ENCODE measurements around the gene TLE3. TPM values are rescaled to one million over a fixed set of nuclear protein-coding genes. Genes with fewer than 3 reads are reported as not detected.

TLE3 gene
- total RNA-seq, 1 donor from 2014 or later, result 89.2 TPM

DNA sequence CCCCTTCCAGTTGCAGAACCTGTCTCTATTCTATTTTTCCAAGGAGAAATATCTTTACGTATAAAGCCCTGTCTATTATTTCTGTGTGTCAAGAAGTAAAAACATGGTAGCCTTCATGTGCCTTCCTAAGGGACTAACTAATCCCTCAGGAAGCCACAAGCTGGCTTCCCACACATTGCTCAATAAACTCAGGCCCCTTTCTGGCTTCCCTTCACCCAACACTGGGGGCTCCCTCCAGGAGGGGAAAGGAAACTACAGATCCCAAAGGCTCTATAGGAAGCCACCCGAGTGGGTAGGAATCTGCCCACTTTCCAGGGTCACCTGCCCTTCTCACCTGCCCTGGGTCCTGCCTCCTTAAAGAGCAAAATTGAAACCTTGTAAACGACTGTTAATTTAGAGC lies 4.6 kb downstream of the TLE3 start:
- Mint-ChIP-seq H3K4me3 (ENCODE audit: unreplicated experiment) (peak overlapping the region; percentile 84), H3K27me3 (ENCODE audit: unreplicated experiment) (peaks cover 16% of the 10 kb centered on the region), H3K36me3 (ENCODE audit: unreplicated experiment) (no peaks in the 10 kb centered on the region), H3K9me3 (ENCODE audit: unreplicated experiment) (peaks cover 13% of the 10 kb centered on the region), H3K27ac (ENCODE audit: unreplicated experiment) (no peak overlapping the region), H3K4me1 (ENCODE audit: low read depth, unreplicated experiment) (peaks cover 58% of the 10 kb centered on the region)
- TF ChIP-seq, protein P1, sequence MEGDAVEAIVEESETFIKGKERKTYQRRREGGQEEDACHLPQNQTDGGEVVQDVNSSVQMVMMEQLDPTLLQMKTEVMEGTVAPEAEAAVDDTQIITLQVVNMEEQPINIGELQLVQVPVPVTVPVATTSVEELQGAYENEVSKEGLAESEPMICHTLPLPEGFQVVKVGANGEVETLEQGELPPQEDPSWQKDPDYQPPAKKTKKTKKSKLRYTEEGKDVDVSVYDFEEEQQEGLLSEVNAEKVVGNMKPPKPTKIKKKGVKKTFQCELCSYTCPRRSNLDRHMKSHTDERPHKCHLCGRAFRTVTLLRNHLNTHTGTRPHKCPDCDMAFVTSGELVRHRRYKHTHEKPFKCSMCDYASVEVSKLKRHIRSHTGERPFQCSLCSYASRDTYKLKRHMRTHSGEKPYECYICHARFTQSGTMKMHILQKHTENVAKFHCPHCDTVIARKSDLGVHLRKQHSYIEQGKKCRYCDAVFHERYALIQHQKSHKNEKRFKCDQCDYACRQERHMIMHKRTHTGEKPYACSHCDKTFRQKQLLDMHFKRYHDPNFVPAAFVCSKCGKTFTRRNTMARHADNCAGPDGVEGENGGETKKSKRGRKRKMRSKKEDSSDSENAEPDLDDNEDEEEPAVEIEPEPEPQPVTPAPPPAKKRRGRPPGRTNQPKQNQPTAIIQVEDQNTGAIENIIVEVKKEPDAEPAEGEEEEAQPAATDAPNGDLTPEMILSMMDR (IDR thresholded peaks at IDR 0.05; ENCODE audit: partially characterized antibody, unreplicated experiment), result no peak
- no peak for DNase-seq

DNA sequence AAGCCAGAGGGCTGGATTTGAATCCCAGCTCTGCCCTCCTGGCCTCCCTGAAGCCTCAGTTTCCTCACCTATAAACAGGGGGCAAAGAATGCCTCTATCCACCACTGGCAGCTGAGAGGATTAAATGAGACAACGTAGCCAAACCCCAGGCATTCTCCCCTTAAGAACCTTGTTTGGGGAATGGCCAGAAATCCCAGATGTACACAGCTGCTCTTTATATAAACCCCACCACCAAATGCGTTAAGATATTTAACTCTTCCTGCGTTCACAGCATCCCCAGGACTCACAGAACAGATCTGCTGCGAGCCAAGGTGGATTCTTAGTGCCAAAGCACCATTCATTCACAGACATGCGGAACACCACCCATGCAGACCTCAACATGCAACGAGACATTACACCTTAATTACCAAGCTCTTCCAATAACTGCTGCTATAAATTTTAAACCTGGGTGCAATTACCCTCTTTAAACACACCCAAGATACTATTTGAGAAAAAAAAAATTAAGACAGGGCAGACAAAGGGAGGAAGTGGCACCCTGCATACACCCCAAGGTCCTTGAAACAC lies 5.2 kb downstream of the TLE3 start:
- no peak for DNase-seq
- Mint-ChIP-seq H3K4me1 (ENCODE audit: low read depth, unreplicated experiment) (peaks cover 61% of the 10 kb centered on the region), H3K9me3 (ENCODE audit: unreplicated experiment) (peaks cover 9% of the 10 kb centered on the region), H3K4me3 (ENCODE audit: unreplicated experiment) (peak overlapping the region; percentile 84), H3K27me3 (ENCODE audit: unreplicated experiment) (peaks cover 12% of the 10 kb centered on the region), H3K27ac (ENCODE audit: unreplicated experiment) (peak overlapping the region; percentile 79), H3K36me3 (ENCODE audit: unreplicated experiment) (no peaks in the 10 kb centered on the region)
- TF ChIP-seq, protein P1 (IDR thresholded peaks at IDR 0.05; ENCODE audit: partially characterized antibody, unreplicated experiment), result no peak

DNA sequence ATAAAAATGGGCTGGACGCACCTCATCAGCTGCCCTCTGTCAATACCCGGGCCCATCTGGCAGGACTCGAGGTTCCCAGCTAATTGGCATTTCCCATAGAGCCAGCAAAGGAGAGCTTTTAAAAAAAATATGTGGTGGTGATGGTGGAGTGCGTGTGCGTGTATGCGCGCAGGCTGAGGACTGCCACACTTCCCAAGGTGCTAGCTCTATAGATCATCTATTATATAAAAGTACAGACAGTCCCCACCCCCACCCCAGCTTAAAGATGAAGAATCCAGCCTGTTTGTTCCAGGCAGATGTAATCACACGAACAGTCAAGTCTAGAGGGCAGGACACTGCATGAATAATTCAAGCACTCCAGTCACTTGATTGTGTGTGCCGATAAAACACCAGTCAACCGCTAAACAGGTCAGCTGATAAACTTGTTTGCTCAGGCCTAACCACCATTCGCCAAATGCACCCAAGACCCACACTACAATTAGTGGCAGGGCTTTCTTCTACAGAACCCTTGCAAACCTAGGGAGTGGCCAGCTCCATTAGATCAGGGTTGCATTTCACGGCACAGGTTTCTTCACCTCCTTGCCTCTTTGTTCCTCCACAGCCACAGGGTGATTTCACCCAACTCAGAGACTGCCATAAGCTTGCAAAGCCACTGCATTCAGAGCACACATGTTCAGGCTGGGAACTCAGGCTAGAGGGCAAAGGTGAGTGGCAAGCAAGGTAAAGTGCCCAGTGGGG lies 5.8 kb downstream of the TLE3 start:
- Mint-ChIP-seq H3K36me3 (ENCODE audit: unreplicated experiment) (no peaks in the 10 kb centered on the region), H3K4me1 (ENCODE audit: low read depth, unreplicated experiment) (peaks cover 65% of the 10 kb centered on the region), H3K9me3 (ENCODE audit: unreplicated experiment) (peaks cover 9% of the 10 kb centered on the region), H3K27ac (ENCODE audit: unreplicated experiment) (peak overlapping the region; percentile 79), H3K27me3 (ENCODE audit: unreplicated experiment) (peaks cover 10% of the 10 kb centered on the region), H3K4me3 (ENCODE audit: unreplicated experiment) (peak overlapping the region; percentile 84)
- TF ChIP-seq, protein P1 (IDR thresholded peaks at IDR 0.05; ENCODE audit: partially characterized antibody, unreplicated experiment), result no peak
- peak; percentile 64 for DNase-seq

DNA sequence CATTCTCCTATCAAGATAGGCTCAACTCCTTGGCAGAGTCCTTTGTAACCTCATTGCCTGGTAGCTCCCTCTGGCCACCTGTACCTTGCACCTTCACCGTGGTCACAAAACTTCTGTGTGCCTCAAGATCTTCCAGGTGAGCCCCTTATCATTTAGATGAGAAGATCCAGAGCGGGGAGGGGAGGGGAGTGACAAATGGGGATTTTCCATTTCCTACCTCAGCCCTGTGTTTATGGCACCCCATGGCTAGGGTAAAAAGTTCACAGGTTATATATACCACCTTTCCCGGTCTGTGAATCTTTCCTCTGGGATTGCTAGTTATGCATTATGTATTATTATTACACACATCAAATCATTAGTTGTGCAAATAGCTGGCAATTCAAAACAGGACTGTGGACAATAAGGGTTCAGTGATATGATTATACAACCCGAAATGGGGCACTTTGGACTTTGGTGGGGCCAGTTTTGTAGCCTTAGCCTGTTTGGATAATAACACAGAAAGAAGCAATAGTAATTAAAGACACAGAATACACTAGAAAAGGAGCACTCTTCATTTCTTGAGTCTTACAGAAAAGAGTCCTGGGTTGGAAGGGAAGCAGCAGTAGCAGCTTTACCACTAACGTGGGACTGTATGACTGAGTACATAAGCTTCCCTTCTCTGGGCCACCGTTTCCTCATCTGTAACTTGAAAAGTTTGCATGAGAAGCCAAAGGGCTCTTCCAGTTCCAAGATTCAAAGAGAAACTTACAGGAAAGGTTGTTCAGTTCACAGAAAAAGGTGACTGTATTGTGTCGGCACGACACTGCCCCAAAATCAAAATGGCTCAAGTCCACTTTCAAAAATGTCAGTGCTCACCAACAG lies 7.1 kb downstream of the TLE3 start:
- Mint-ChIP-seq H3K9me3 (ENCODE audit: unreplicated experiment) (peaks cover 7% of the 10 kb centered on the region), H3K4me3 (ENCODE audit: unreplicated experiment) (peak overlapping the region; percentile 84)

More for the DNA sequence above, 7.1 kb downstream of the TLE3 start:
- Mint-ChIP-seq H3K36me3 (ENCODE audit: unreplicated experiment) (no peaks in the 10 kb centered on the region), H3K4me1 (ENCODE audit: low read depth, unreplicated experiment) (peaks cover 71% of the 10 kb centered on the region), H3K27me3 (ENCODE audit: unreplicated experiment) (peaks cover 10% of the 10 kb centered on the region), H3K27ac (ENCODE audit: unreplicated experiment) (no peak overlapping the region)
- DNase-seq, result no peak
- TF ChIP-seq, protein P1 (IDR thresholded peaks at IDR 0.05; ENCODE audit: partially characterized antibody, unreplicated experiment), result no peak
